ENCODE results near the gene GRM4. TPM values are rescaled to one million over a fixed set of nuclear protein-coding genes. Genes with fewer than 3 reads are reported as not detected.

GRM4 gene
- total and polyA plus RNA-seq, 8 donors, result 0.30 to 0.70 (median 0.43) TPM; not detected in 2

GRCh38 chr6:34106421-34106820 is 39.5 kb downstream of the GRM4 start:
- intact Hi-C loops (cut with DNase I), result no loop called here
- ATAC-seq (no peak), DNase-seq (no peak)
- Histone ChIP-seq H3K4me3 (no peak overlapping the region), H3K27ac (no peak overlapping the region), H3K36me3 (no peaks in the 10 kb centered on the region), H3K4me1 (no peaks in the 10 kb centered on the region), H3K9me3 (no peaks in the 10 kb centered on the region), H3K27me3 (peaks cover 0 to 58% of the 10 kb centered on the region in 2 donors)
- no peak for TF ChIP-seq CTCF (IDR thresholded peaks at IDR 0.05)

GRCh38 chr6:34104628-34105027 is 41.3 kb downstream of the GRM4 start:
- Histone ChIP-seq H3K36me3 (no peaks in the 10 kb centered on the region), H3K4me1 (no peaks in the 10 kb centered on the region), H3K4me3 (no peak overlapping the region), H3K9me3 (no peaks in the 10 kb centered on the region), H3K27me3 (peaks cover 0 to 43% of the 10 kb centered on the region in 2 donors), H3K27ac (no peak overlapping the region)
- intact Hi-C loops (cut with DNase I), result no loop called here
- ATAC-seq, result no peak
- no peak for DNase-seq
- TF ChIP-seq CTCF (IDR thresholded peaks at IDR 0.05), result no peak

- ATAC-seq, result no peak
- H3K4me3 ChIP-seq, result no peak overlapping the region
- H3K36me3 ChIP-seq, result no peaks in the 10 kb centered on the region
- TF ChIP-seq CTCF (IDR thresholded peaks at IDR 0.05), result no peak
- H3K4me1 ChIP-seq, result no peaks in the 10 kb centered on the region
- DNase-seq, result no peak
- peaks cover 0 to 39% of the 10 kb centered on the region in 2 donors for H3K27me3 ChIP-seq
- no peaks in the 10 kb centered on the region for H3K9me3 ChIP-seq
- no peak overlapping the region for H3K27ac ChIP-seq
- intact Hi-C loops (cut with DNase I), result no loop called here
Observed at GRCh38 chr6:34104186-34104585, 41.7 kb downstream of the GRM4 start.

- no peak for TF ChIP-seq CTCF (IDR thresholded peaks at IDR 0.05)
- DNase-seq, result no peak
- Histone ChIP-seq H3K27ac (no peak overlapping the region), H3K4me1 (no peaks in the 10 kb centered on the region), H3K4me3 (no peak overlapping the region), H3K36me3 (no peaks in the 10 kb centered on the region), H3K27me3 (peaks cover 0 to 37% of the 10 kb centered on the region in 2 donors), H3K9me3 (no peaks in the 10 kb centered on the region)
- no peak for ATAC-seq
- intact Hi-C loops (cut with DNase I), result no loop called here
Observed at GRCh38 chr6:34103321-34103720, 42.6 kb downstream of the GRM4 start.

GRCh38 chr6:34102696-34103095 is 43.2 kb downstream of the GRM4 start:
- no peak overlapping the region for H3K4me3 ChIP-seq
- H3K27ac ChIP-seq, result no peak overlapping the region
- H3K4me1 ChIP-seq, result no peaks in the 10 kb centered on the region
- ATAC-seq, result no peak
- H3K36me3 ChIP-seq, result no peaks in the 10 kb centered on the region
- intact Hi-C loops (cut with DNase I), result no loop called here
- TF ChIP-seq CTCF (IDR thresholded peaks at IDR 0.05), result no peak
- peaks cover 0 to 31% of the 10 kb centered on the region in 2 donors for H3K27me3 ChIP-seq
- no peaks in the 10 kb centered on the region for H3K9me3 ChIP-seq
- no peak for DNase-seq
